ENCODE results near the gene ANK3.
"Not testable (repeated sequence)": the region's sequence is repeated elsewhere in the genome, so short reads cannot be mapped to it uniquely, and the experiment has no call there.

ANK3 gene

GRCh38 chr10:60292998-60293397 is 96.7 kb downstream of the ANK3 start (continued):
- TF ChIP-seq PRDM10 (tag by site-specific recombination; IDR thresholded peaks at IDR 0.05) (no peak), ZNF510 (tag by site-specific recombination; IDR thresholded peaks at IDR 0.05; ENCODE audit: insufficient replicate concordance) (no peak), GLIS2 (tag by site-specific recombination; IDR thresholded peaks at IDR 0.05) (no peak), ZNF623 (tag by site-specific recombination; IDR thresholded peaks at IDR 0.05) (no peak), ZBTB10 (tag by site-specific recombination; IDR thresholded peaks at IDR 0.05) (no peak)

- H3K9me3 ChIP-seq (ENCODE audit: control insufficient read depth, insufficient read depth, low read depth, low read length); H3K36me3 ChIP-seq (ENCODE audit: control insufficient read depth in 2 of 2, insufficient read depth in 1 of 2, low read length in 2 of 2); H3K4me1 ChIP-seq (ENCODE audit: control insufficient read depth, insufficient read depth, low read length); H3K4me3 ChIP-seq (ENCODE audit: low read depth, low read length); H3K27ac ChIP-seq (ENCODE audit: extremely low read depth, low read depth, low read length); CTCF ChIA-PET; POLR2A ChIA-PET: not testable (repeated sequence)
Measured at GRCh38 chr10:60292536-60292935, 97.1 kb downstream of the ANK3 start.

- ChIA-PET CTCF (interaction anchor here (0.6 to 0.8 kb wide), 2 partner anchors 44 to 385 kb away, joined by 3 to 5 read pairs; partner anchors contain the start of gene CCDC6), POLR2A (no interaction called here)
- peaks cover 10% of the 10 kb centered on the region for H3K4me1 ChIP-seq (ENCODE audit: control insufficient read depth, insufficient read depth, low read length)
- no peaks in the 10 kb centered on the region for H3K36me3 ChIP-seq (ENCODE audit: control insufficient read depth in 2 of 2, insufficient read depth in 1 of 2, low read length in 2 of 2)
- no peaks in the 10 kb centered on the region for H3K9me3 ChIP-seq (ENCODE audit: control insufficient read depth, insufficient read depth, low read depth, low read length)
- no peak overlapping the region for H3K4me3 ChIP-seq (ENCODE audit: low read depth, low read length)
- H3K27ac ChIP-seq (ENCODE audit: extremely low read depth, low read depth, low read length) = no peak overlapping the region
- TF ChIP-seq ZNF211 (tag by site-specific recombination; IDR thresholded peaks at IDR 0.05; ENCODE audit: low read depth) (no peak), OVOL3 (tag by site-specific recombination; IDR thresholded peaks at IDR 0.05) (no peak), ZBTB49 (tag by site-specific recombination; IDR thresholded peaks at IDR 0.05; ENCODE audit: low read depth) (no peak), ZNF214 (tag by site-specific recombination; IDR thresholded peaks at IDR 0.05; ENCODE audit: borderline replicate concordance) (no peak), ZNF488 (tag by site-specific recombination; IDR thresholded peaks at IDR 0.05) (no peak), ZNF354C (tag by site-specific recombination; IDR thresholded peaks at IDR 0.05; ENCODE audit: borderline replicate concordance, low read depth) (no peak), ZNF18 (tag by site-specific recombination; IDR thresholded peaks at IDR 0.05) (no peak), ZNF394 (tag by site-specific recombination; IDR thresholded peaks at IDR 0.05; ENCODE audit: borderline replicate concordance) (no peak), KLF8 (tag by site-specific recombination; IDR thresholded peaks at IDR 0.05) (no peak), ZNF449 (tag by site-specific recombination; IDR thresholded peaks at IDR 0.05) (no peak), REPIN1 (tag by site-specific recombination; IDR thresholded peaks at IDR 0.05; ENCODE audit: low read depth) (no peak), PRDM1 (tag by site-specific recombination; IDR thresholded peaks at IDR 0.05) (no peak), KLF17 (tag by site-specific recombination; IDR thresholded peaks at IDR 0.05) (no peak)
Measured at GRCh38 chr10:60291344-60291930, 98.2 kb downstream of the ANK3 start.
